NT2/D1 (cell line): ENCODE measurements around the gene RHOB.

ENCODE experiments used
- SUZ12 ChIP-seq: IDR thresholded peaks from 2 replicates; pipeline ENCODE4 v1.6.1; 2011; ENCODE audit not compliant: insufficient read length, insufficient read depth; ENCODE audit errors: extremely low read depth
- YY1 ChIP-seq: IDR thresholded peaks from 2 replicates; pipeline ENCODE4 v1.6.1; 2011; ENCODE audit not compliant: insufficient read length, insufficient read depth
- ZNF274 ChIP-seq: IDR thresholded peaks from 2 replicates; pipeline ENCODE4 v1.6.1; 2011; ENCODE audit warnings: mild to moderate bottlenecking, low read depth, low read length

DNA sequence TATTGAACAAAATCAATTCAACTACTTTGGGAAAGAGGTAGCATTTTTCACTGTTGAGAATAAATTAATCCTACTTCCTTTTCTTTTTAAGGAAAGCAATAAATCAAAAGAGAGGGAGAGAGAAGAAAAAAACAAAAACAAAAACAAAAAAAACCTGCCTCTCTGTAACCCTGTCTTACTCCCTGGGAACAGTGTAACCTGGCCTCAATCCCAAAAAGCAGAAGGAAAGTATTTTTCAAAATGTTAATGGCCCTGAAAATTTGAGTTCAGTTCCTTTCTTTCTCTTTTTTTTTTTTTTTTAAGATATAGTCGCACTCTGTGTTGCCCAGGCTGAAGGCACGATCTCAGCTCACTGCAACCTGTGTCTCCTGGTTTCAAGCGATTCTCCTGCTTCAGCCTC lies 35.9 kb downstream of the RHOB start:
- TF ChIP-seq SUZ12 (no peak), ZNF274 (no peak), YY1 (no peak)
